Measurements from ENCODE around the gene PRLH. TPM values are rescaled to one million over a fixed set of nuclear protein-coding genes. Genes with fewer than 3 reads are reported as not detected.

PRLH gene
- total and polyA plus RNA-seq, 2 donors (not counting 3 experiments of a cell fraction or from before 2014, with no cell fraction given): not detected

DNA sequence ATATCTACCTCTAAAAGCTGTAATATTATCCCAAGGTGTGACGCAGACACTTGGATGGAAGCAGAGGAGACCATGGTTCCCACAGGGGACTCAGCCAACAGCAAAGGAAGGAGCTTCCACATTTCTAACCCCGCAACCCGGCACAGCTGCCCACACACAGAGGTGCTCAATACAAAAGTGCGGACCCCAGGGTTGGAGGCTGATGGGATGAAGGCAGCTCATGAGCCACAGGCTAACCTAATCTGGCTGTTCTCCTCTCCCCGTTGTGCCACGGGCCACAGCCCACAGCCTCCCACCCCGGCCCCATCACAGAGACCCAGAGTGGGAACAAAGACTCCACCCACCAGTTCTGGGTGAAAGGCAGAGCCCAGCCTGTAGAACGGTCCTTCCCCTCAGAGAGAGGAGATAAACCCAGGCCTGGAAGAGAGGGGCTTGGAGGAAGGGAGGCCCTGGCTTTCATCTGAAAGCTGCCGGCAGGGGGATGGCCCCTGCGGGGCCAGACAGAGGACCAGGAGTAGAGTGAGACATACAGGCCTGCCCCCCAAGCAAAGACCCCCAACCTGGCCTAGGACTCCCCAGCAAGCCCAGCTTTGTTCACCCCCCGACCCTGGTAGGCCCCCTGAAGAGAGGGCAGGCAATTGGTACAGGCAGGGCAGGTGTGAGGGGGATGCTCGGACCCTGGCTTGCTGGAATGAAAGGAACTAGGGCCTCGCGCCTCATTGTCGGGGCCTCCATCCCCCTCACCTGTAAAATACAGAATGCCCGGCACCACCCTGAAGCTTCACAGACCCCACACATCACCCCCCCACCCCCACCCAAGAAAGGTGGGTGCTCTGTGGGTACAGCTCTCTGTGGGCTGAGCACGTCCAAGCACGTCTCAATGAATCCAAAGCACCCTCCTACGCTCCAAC lies 17.3 kb downstream of the PRLH start:
- FAIRE-seq: no peak
- BruUV-seq (replicated peaks): no TSS peak
- no peaks in the 10 kb centered on the region for H4K20me1 ChIP-seq (replicated peaks; ENCODE audit: control insufficient read depth, extremely low read depth, insufficient read depth, low read length)
- TF ChIP-seq, protein P1, sequence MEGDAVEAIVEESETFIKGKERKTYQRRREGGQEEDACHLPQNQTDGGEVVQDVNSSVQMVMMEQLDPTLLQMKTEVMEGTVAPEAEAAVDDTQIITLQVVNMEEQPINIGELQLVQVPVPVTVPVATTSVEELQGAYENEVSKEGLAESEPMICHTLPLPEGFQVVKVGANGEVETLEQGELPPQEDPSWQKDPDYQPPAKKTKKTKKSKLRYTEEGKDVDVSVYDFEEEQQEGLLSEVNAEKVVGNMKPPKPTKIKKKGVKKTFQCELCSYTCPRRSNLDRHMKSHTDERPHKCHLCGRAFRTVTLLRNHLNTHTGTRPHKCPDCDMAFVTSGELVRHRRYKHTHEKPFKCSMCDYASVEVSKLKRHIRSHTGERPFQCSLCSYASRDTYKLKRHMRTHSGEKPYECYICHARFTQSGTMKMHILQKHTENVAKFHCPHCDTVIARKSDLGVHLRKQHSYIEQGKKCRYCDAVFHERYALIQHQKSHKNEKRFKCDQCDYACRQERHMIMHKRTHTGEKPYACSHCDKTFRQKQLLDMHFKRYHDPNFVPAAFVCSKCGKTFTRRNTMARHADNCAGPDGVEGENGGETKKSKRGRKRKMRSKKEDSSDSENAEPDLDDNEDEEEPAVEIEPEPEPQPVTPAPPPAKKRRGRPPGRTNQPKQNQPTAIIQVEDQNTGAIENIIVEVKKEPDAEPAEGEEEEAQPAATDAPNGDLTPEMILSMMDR (IDR thresholded peaks at IDR 0.05; ENCODE audit: extremely low read depth in 1 of 2, insufficient read depth in 1 of 2, low read depth in 1 of 2, low read length in 2 of 2): no peak
- TF ChIP-seq FOS (IDR thresholded peaks at IDR 0.05; ENCODE audit: borderline replicate concordance, insufficient read depth, low read length): no peak
- no peak for TF ChIP-seq EZH2 (IDR thresholded peaks at IDR 0.05; ENCODE audit: borderline replicate concordance, low read depth, low read length, severe bottlenecking)
- no peak for TF ChIP-seq MYC (IDR thresholded peaks at IDR 0.05; ENCODE audit: low read depth, low read length)
- no peak for TF ChIP-seq POLR2AphosphoS5 (IDR thresholded peaks at IDR 0.05; ENCODE audit: insufficient read depth, low read depth, low read length)
- no peak for TF ChIP-seq MAX (IDR thresholded peaks at IDR 0.05; ENCODE audit: insufficient read depth, insufficient read length)
- TF ChIP-seq GATA2 (IDR thresholded peaks at IDR 0.05; ENCODE audit: insufficient read depth, insufficient read length, low read depth, low read length): no peak
- TF ChIP-seq POLR2A (IDR thresholded peaks at IDR 0.05; ENCODE audit: low read depth, low read length): no peak
- TF ChIP-seq JUN (IDR thresholded peaks at IDR 0.05; ENCODE audit: borderline replicate concordance, insufficient read depth, insufficient read length, low read depth): no peak
- intact Hi-C loops (cut with micrococcal nuclease) (no loop called here), dilution Hi-C loops (cut with MboI; ENCODE audit: extremely low pct_ligation_motif_present, low sequenced_read_pairs) (no loop called here)
- ChIA-PET CTCF (interaction anchor here (2.9 to 7.9 kb wide), 3 partner anchors 11 to 162 kb away, joined by 18 to 103 read pairs (median 43); no protein-coding TSS in a partner anchor), POLR2A (no interaction called here)
- H3K9ac ChIP-seq (replicated peaks; ENCODE audit: extremely low read depth, insufficient read depth, low read length): no peak overlapping the region
- no peaks in the 10 kb centered on the region for H3K79me2 ChIP-seq (ENCODE audit: control insufficient read depth, insufficient read depth, low read length)
- H3K36me3 ChIP-seq (ENCODE audit: control insufficient read depth in 2 of 2, extremely low read depth in 1 of 2, insufficient read depth in 2 of 2, low read length in 2 of 2): no peaks in the 10 kb centered on the region
- DNase-seq (ENCODE audit: low read depth, low spot score): no peak
- H3K27me3 ChIP-seq (ENCODE audit: control insufficient read depth in 2 of 2, insufficient read depth in 2 of 2, low read length in 2 of 2): peaks cover 2% of the 10 kb centered on the region in 2 experiments
- no peak overlapping the region for H3K4me3 ChIP-seq (replicated peaks in 1 of 3; ENCODE audit: insufficient read depth in 1 of 3, low read depth in 1 of 3, low read length in 3 of 3)
- H3K27ac ChIP-seq (ENCODE audit: insufficient read depth, low read depth, low read length): no peak overlapping the region
- no peak overlapping the region for H2AFZ ChIP-seq (ENCODE audit: low read depth, low read length)
- H3K9me3 ChIP-seq (replicated peaks; ENCODE audit: control insufficient read depth, insufficient read depth, low read length): no peaks in the 10 kb centered on the region
- H3K4me2 ChIP-seq (ENCODE audit: insufficient read depth, low read length): no peak overlapping the region
- H3K4me1 ChIP-seq (ENCODE audit: control insufficient read depth, extremely low read depth, insufficient read depth, low read length): no peaks in the 10 kb centered on the region
- H3K9me1 ChIP-seq (replicated peaks; ENCODE audit: control insufficient read depth, extremely low read depth, insufficient read depth, low read length): no peaks in the 10 kb centered on the region

All from endothelial cell of umbilical vein (primary cell).